PC-3 (cell line): ENCODE results near the gene FTHL17. TPM values are rescaled to one million over a fixed set of nuclear protein-coding genes. Genes with fewer than 3 reads are reported as not detected.
A peak's percentile ranks its signal among the peaks of the same experiment; 100 is the strongest.

Experiments
- ATAC-seq: fragments of 200-7000 bp; cut with Tn5 transposase; 2 replicates; pipeline ENCODE4 v1.9.1; 2020; ENCODE audit warnings: mild to moderate bottlenecking, moderate library complexity
- BruUV-seq: library from RNA; stranded (reverse); fragments of 400-500 nt; replicated peaks from 2 replicates; lab custom pipeline; 2021; lab: Mats Ljungman, UMichigan
- CTCF ChIA-PET: fragments of 300-600 bp; sonication (Branson Sonifier 250); formaldehyde crosslinking; loops from one replicate; lab custom pipeline; 2022; ENCODE audit warnings: antibody characterized with exemption; lab: Charles Lee
- POLR2A ChIA-PET: fragments of 300-600 bp; sonication (Branson Sonifier 250); formaldehyde crosslinking; loops from one replicate; lab custom pipeline; 2022; ENCODE audit warnings: antibody characterized with exemption; ENCODE audit not compliant: unreplicated experiment; lab: Charles Lee
- DNase-seq: peaks from one replicate; pipeline ENCODE4 v3.0.0-alpha.2; 2015
- H2AFZ ChIP-seq: fragments of 300-600 bp; sonication (generic); 2 replicates; pipeline ENCODE4 v1.6.0; 2016; ENCODE audit warnings: antibody characterized with exemption, low read length
- H3F3A ChIP-seq: fragments of 300-600 bp; sonication (generic); one replicate; pipeline ENCODE4 v1.6.0; 2017; ENCODE audit warnings: antibody characterized with exemption, low read length, control low read depth, mild to moderate bottlenecking; ENCODE audit not compliant: unreplicated experiment
- H3K27ac ChIP-seq: fragments of 300-600 bp; sonication (generic); 2 replicates; pipeline ENCODE4 v1.5.1; 2016; ENCODE audit warnings: mild to moderate bottlenecking, low read length
- H3K27me3 ChIP-seq: fragments of 300-600 bp; sonication (generic); 2 replicates; pipeline ENCODE4 v1.6.1; 2016; ENCODE audit warnings: low read length, mixed read lengths
- H3K36me3 ChIP-seq: fragments of 300-600 bp; sonication (generic); 2 replicates; pipeline ENCODE4 v1.6.1; 2016; ENCODE audit warnings: low read depth, mixed run types, low read length, mixed read lengths
- H3K4me1 ChIP-seq: fragments of 300-600 bp; sonication (generic); 2 replicates; pipeline ENCODE4 v1.5.1; 2016; ENCODE audit warnings: low read length; ENCODE audit not compliant: insufficient read depth
- H3K4me2 ChIP-seq: fragments of 300-600 bp; sonication (generic); 2 replicates; pipeline ENCODE4 v1.6.0; 2016; ENCODE audit warnings: low read length
- H3K4me3 ChIP-seq: fragments of 300-600 bp; sonication (generic); 2 replicates; pipeline ENCODE4 v1.5.1; 2016; ENCODE audit warnings: mild to moderate bottlenecking, low read length, mixed read lengths
- H3K79me2 ChIP-seq: fragments of 300-600 bp; sonication (generic); 2 replicates; pipeline ENCODE4 v1.6.1; 2017; ENCODE audit warnings: low read length, mixed read lengths
- H3K9ac ChIP-seq: fragments of 300-600 bp; sonication (generic); 2 replicates; pipeline ENCODE4 v1.6.0; 2016; ENCODE audit warnings: mild to moderate bottlenecking, low read length
- H3K9me2 ChIP-seq: fragments of 300-600 bp; sonication (generic); replicated peaks from 2 replicates; pipeline ENCODE4 v1.6.1; 2016; ENCODE audit warnings: mixed run types, low read length, mixed read lengths
- H3K9me3 ChIP-seq: fragments of 300-600 bp; sonication (generic); 2 replicates; pipeline ENCODE4 v1.6.1; 2016; ENCODE audit warnings: low read length, mixed read lengths
- H4K20me1 ChIP-seq: fragments of 300-600 bp; sonication (generic); 2 replicates; pipeline ENCODE4 v1.6.1; 2016; ENCODE audit warnings: low read length, mixed read lengths
- CTCF ChIP-seq: fragments of 300-600 bp; sonication (generic); conservative IDR thresholded peaks from 2 replicates; pipeline ENCODE4 v1.5.1; 2017; ENCODE audit warnings: antibody characterized with exemption, low read depth, mild to moderate bottlenecking, low read length
- EZH2 ChIP-seq: fragments of 300-600 bp; sonication (generic); IDR thresholded peaks from one replicate; pipeline ENCODE4 v1.6.1; 2017; ENCODE audit warnings: antibody characterized with exemption, mild to moderate bottlenecking, low read length; ENCODE audit not compliant: unreplicated experiment
- EZH2phosphoT487 ChIP-seq: fragments of 300-600 bp; sonication (generic); IDR thresholded peaks from 2 replicates; pipeline ENCODE4 v1.6.1; 2018; ENCODE audit warnings: mild to moderate bottlenecking, antibody characterized with exemption, low read length, borderline replicate concordance
- intact Hi-C: fragments of 100-400 bp; cut with micrococcal nuclease; formaldehyde crosslinking; loops from 2 replicates; pipeline ENCODE4 v1.9.0; 2023
- total RNA-seq: library from RNA; depleted of rRNA; stranded (reverse); fragments of >200 nt; gene quantifications from 2 replicates; pipeline ENCODE4 v1.2.3, GENCODE V29; 2014

Gene FTHL17
- total RNA-seq, 1 experiment from 2014 or later, result not detected

- Histone ChIP-seq H3K4me1 (no peaks in the 10 kb centered on the region), H3K27ac (no peak overlapping the region), H3K27me3 (no peaks in the 10 kb centered on the region), H3K79me2 (no peaks in the 10 kb centered on the region), H3K9ac (no peak overlapping the region), H3K4me3 (no peak overlapping the region), H2AFZ (no peak overlapping the region), H3K9me2 (no peaks in the 10 kb centered on the region), H3K4me2 (no peak overlapping the region), H3K9me3 (no peaks in the 10 kb centered on the region), H3K36me3 (no peaks in the 10 kb centered on the region), H3F3A (no peaks in the 10 kb centered on the region), H4K20me1 (no peaks in the 10 kb centered on the region)
- DNase-seq, result no peak
- no peak for ATAC-seq
- no TSS peak for BruUV-seq
- ChIA-PET POLR2A (no interaction called here), CTCF (no interaction called here)
- no peak for TF ChIP-seq EZH2phosphoT487
- TF ChIP-seq CTCF, result no peak
- TF ChIP-seq EZH2, result no peak
- intact Hi-C loops, result no loop called here
Observed at GRCh38 chrX:31053621-31054020, 18.2 kb downstream of the FTHL17 start.

- H3K27me3 ChIP-seq, result no peaks in the 10 kb centered on the region
- no peak overlapping the region for H3K4me3 ChIP-seq
- no peaks in the 10 kb centered on the region for H3K9me2 ChIP-seq
- BruUV-seq, result no TSS peak
- H2AFZ ChIP-seq, result no peak overlapping the region
- H3K9me3 ChIP-seq, result no peaks in the 10 kb centered on the region
- H3K27ac ChIP-seq, result no peak overlapping the region
- no peaks in the 10 kb centered on the region for H3K79me2 ChIP-seq
- H3K9ac ChIP-seq, result no peak overlapping the region
- intact Hi-C loops, result no loop called here
- H4K20me1 ChIP-seq, result no peaks in the 10 kb centered on the region
- no peak overlapping the region for H3K4me2 ChIP-seq
- TF ChIP-seq EZH2phosphoT487 (no peak), EZH2 (no peak), CTCF (no peak)
- H3K4me1 ChIP-seq, result no peaks in the 10 kb centered on the region
- ChIA-PET POLR2A (no interaction called here), CTCF (no interaction called here)
- no peak for DNase-seq
- H3K36me3 ChIP-seq, result no peaks in the 10 kb centered on the region
- no peaks in the 10 kb centered on the region for H3F3A ChIP-seq
- no peak for ATAC-seq
Observed at GRCh38 chrX:31039327-31039711, 32.5 kb downstream of the FTHL17 start.

- Histone ChIP-seq H3K27ac (no peak overlapping the region), H3K36me3 (no peaks in the 10 kb centered on the region), H3K4me3 (no peak overlapping the region), H3K9me3 (no peaks in the 10 kb centered on the region), H3K79me2 (no peaks in the 10 kb centered on the region), H2AFZ (no peak overlapping the region), H3K4me2 (no peak overlapping the region), H3K9ac (no peak overlapping the region), H3K27me3 (no peaks in the 10 kb centered on the region), H3K4me1 (no peaks in the 10 kb centered on the region), H3K9me2 (no peaks in the 10 kb centered on the region), H4K20me1 (no peaks in the 10 kb centered on the region), H3F3A (no peaks in the 10 kb centered on the region)
- POLR2A ChIA-PET, result no interaction called here
- TF ChIP-seq EZH2 (no peak), CTCF (peak; percentile 70), EZH2phosphoT487 (no peak)
- CTCF ChIA-PET, result interaction anchor here (0.7 kb wide), 1 partner anchor 78 kb away, joined by 3 read pairs; no protein-coding TSS in a partner anchor
- intact Hi-C loops, result no loop called here
- ATAC-seq (no peak), DNase-seq (peak; percentile 46)
- no TSS peak for BruUV-seq
Observed at GRCh38 chrX:31038575-31039326, 33.1 kb downstream of the FTHL17 start.
